HG02981 (cell line): ENCODE measurements around the gene UTP11.

ENCODE experiments used
- ATAC-seq: cut with Tn5 transposase; IDR thresholded peaks from one replicate; pipeline ENCODE4 v1.9.1; 2021; ENCODE audit warnings: mild to moderate bottlenecking, moderate library complexity; ENCODE audit not compliant: unreplicated experiment

The UTP11 gene

GRCh38 chr1:38003261-38004250 is 9.0 kb upstream of the UTP11 start:
- no peak for ATAC-seq

DNA sequence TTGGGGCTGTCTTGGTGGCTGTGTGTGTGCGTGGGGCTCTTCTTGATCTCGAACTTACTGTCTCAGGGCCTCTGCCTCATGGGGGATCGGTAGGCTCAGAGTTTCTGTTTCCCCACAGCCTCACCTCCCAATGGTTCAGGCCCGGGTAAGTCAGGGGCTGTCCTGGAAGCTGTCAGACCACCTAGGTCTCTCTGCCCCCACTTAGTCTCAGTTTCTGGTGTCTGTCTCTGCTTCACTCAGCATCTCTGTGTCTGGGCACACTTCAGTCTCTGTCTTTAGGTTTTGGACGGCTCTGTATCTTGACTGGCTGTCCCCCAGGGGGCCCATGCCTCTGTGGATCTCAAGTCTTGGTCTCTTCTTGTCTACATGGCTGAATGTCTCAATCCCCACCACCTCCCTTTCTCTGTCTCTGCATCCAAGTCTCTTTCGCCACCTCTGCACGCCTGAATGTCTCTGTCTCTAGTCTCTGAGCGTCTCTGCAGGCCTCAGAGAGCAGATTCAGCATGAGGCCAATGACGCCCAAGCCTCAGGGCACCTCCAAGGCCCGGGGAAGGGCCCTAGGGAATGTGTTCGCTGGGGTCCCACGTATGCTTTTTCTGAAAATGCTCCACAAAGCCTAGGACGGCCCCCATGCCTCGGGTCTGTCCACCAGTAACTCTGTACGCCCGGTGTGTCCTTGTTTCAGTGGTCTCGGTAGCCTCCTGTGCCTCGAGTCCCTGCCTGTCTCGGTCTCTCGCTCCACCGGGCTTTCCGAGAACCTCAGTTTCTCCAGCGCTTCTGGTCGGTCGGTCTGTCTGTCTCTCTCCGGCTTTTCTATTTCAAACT is 8.0 kb upstream of the UTP11 start:
- ATAC-seq = no peak

DNA sequence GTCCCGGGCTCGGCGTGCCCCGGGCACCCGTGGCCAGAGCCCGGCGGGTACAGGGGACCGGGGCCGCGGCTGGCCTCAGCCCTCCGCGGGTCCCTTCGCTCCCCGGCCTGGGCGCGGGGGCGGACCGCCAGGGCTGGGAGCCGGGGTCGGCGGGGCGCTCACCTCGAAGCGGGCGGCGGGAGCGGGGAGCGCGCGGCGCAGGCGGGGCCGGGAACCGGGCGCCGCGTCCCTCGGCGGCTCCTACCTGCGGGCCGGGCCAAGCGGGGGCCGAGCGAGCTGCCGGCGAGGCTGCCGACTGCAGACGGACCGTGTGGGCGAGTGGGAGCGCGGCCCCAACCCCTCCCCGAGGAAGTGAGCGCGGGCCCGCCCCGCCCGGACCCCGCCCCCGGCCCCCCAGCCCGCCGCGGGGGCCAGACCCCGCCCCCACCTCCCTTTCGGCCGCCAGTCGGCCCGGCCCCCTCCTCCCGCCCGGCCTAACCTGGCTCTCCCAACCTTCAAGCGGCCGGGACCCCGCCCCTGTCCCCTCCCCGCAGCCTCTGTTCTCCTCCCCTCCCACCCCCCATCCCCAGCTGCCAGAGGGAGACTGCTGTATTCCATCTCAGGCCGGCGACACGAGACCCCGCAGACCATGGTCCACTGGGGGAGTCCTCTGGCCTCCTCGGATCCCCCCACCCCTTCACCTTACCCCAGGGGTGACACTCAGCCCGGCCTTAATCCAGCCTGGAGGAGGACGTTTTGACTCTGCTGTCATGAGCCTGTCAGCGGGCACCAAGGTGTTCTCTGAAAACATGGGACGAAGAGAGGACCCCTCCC is 7.1 kb upstream of the UTP11 start, which contains the start of gene FHL3:
Gene FHL3 (minus strand): TSS at position 320 of the 813 bp plus-strand sequence. CDS start 6,102 bp downstream, outside the sequence.
- ATAC-seq = no peak

GRCh38 chr1:38006008-38006828 is 6.3 kb upstream of the UTP11 start:
- ATAC-seq = no peak

DNA sequence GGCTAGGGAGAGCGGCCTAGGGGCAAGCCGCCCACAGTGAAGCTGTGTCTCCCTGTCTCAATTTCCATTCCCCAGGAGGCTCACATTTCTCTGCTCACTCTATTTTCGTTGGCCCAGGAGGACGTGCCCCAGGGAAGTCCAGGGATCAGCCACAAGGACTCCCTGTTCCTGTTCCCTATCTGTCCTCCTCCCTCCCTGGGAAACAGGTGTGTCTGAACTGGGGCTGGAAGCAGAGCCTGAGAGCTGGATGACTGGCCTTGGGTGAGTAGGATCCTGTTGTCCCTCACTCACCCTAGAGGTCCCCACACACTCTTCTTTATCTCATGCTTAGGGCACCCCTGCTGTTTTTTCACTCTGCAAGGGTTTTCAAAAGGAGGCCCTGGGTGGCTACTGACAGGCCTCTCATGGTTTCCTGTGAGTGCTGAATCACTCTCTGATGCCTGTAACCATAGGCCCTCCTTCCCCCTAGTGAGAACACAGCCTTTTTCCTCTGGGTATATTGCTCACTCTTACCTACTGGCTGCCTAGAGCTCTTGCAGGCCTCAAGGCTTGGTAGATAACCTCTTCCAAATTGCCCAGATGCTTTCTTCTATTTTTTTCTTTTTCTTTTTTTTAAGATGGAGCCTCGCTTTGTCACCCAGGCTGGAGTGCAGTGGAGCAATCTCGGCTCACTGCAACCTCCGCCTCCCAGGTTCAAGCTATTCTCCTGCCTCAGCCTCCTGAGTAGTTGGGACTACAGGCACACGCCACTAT is 3.3 kb upstream of the UTP11 start:
- ATAC-seq = no peak

DNA sequence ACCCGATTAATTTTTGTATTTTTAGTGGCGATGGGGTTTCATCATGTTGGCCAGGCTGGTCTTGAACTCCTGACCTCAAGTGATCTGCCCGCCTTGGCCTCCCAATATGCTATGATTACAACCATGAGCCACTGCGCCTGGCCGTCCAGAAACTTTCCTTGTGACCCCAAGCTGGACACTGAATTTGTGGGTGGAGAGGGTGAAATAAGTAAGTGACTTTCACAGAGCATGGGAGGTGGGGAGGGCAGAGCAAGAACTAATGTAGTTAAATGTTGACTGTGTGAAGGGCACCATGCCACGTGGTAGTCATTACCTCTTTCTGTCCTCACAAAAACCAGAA is 2.7 kb upstream of the UTP11 start:
- ATAC-seq = no peak

- no peak for ATAC-seq
These were observed 691 bp downstream of the UTP11 start for GRCh38 chr1:38013227-38013622.

GRCh38 chr1:38014171-38014570 is 1.6 kb downstream of the UTP11 start:
- ATAC-seq = no peak

DNA sequence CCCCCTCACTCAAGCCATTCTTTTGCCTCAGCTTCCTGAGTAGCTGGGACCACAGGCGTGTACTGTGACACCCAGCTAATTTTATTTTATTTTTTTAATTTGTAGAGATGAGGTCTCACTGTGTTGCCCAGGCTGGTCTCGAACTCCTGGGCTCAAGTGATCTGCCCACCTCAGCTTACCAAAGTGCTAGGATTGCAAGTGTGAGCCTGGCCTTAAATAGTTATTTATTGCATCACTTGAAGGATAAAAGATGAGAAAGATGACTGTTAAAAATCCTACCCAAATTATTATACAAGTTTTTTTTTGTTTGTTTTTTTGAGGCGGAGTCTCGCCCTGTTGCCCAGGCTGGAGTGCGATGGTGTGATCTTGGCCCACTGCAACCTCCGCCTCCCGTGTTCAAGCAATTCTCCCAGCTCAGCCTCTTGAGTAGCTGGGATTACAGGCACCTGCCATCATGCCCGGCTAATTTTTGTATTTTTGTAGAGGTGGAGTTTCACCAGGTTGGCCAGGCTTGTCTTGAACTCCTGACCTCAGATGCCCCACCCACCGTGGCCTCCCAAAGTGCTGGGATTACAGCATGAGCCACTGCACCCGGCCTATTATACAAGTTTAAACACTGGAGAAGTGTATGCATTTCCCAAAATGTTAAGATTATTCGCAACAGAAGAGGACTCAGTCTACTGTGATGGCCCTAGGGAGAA is 2.3 kb downstream of the UTP11 start:
- ATAC-seq = no peak

DNA sequence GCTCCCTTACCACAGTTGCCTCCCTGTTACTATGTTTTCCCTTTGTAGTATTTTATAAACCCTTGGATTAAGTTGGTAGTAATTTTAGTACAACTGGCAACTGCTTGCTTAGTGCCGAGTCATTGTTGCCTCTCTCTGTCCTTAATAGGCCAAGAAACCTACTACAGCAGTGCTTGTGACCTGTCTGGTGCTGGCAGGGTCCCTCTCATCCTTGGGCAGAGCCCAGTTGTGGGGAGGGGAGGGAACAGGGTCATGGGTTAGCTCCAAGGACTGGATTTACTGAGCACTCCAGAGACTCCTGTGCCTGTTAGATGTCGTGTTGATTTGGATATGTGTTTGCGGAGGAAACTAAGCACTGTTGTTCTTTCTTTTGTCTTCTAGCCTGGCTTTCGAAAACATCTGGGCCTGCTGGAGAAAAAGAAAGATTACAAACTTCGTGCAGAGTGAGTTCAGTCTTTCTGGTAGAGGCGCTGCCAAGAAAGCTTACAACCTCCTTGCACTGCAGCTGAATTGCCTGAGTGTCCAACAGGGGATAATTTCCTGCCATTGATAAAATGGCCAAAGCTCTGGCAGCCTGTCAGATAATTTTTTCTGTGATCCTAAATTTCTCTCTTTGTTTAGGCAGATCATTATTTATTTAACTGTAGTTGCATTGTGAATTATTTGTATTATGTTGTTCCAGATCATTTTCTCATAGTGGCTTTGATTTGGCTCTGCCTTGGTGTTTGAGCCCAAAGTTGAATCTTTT is 3.6 kb downstream of the UTP11 start:
- no peak for ATAC-seq

- ATAC-seq = no peak
These were observed 6.4 kb downstream of the UTP11 start for GRCh38 chr1:38018864-38019343.

DNA sequence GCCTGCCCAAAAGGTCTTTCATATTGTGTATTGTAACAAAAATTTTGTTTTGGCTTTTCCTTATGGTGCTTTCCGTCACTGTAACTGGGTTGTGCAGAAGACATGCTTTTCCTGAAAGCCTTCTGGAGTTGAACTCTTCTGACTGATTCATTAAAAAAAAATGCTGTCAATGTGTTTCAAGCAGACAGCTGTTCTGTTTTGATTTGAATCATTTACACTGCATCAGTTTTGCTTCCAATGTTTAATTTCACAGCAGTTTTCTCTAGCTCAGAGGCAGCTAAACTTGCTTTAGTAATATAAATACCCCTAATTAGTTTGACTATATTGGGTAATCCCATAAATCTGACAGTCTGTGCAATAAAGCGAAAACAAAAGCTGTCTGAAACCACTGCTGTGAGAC is 7.9 kb downstream of the UTP11 start:
- no peak for ATAC-seq

GRCh38 chr1:38021969-38022368 is 9.4 kb downstream of the UTP11 start:
- no peak for ATAC-seq

DNA sequence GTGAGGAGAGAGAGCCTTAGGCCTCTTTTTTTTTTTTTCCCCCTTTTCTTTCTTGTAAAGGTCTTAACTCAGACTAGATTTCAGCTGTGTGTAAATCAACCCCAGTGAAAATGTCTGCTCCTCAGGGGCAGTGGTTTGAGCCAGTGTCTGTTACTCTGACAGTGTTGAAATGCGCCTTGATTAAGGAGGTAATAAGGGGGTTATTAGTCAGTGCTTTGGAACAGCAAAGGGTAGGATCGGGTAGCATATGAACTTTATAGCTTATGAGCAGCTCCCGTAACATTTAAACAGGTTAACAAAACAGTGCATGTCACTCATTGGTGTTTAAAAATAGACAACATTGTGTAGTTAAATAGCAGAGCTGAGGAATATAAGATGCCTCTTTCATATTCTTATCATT is 10.3 kb downstream of the UTP11 start:
- no peak for ATAC-seq

- no peak for ATAC-seq
These were observed 12.7 kb downstream of the UTP11 start for GRCh38 chr1:38025233-38025632.

- no peak for ATAC-seq
These were observed 13.1 kb downstream of the UTP11 start for GRCh38 chr1:38025664-38026063.

GRCh38 chr1:38026592-38027200 is 14.2 kb downstream of the UTP11 start:
- ATAC-seq = no peak
